ENCODE measurements around the gene LMF1. TPM values are rescaled to one million over a fixed set of nuclear protein-coding genes. Genes with fewer than 3 reads are reported as not detected.

The LMF1 gene
- total RNA-seq, 6 donors from 2014 or later: 20.3 to 147 (median 28.2) TPM

GRCh38 chr16:965487-965886 lies 5.3 kb downstream of the LMF1 start:
- no peak for DNase-seq

DNA sequence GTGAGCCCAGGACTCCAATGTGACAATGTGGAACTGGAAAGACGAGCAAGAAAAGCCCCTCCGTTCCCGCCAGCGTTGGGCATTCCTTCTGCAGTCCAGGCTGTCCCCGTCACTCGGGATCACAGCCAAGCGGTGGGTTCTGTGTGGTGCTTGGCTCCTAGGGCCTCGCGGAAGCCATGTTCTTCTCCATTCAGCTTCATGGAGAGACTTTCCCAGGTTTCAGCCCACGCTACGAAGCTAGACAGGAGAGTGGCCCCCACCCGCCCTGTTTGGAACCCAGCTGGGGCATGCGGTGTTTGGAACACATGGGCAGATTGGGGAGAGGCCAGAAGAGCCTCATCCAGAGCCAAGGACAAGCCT lies 5.8 kb downstream of the LMF1 start:
- no peak for DNase-seq
- 56 to 81% methylated on average over 13 of the region's 13 CpGs for WGBS, 2 donors

More at GRCh38 chr16:965487-965886, 5.3 kb downstream of the LMF1 start:
- Histone ChIP-seq H3K4me1 (peaks cover 13 to 32% (median 17%) of the 10 kb centered on the region in 4 donors), H3K27me3 (no peaks in the 10 kb centered on the region), H3K36me3 (peaks cover 0 to 9% (median 1%) of the 10 kb centered on the region in 4 donors), H3K9me3 (no peaks in the 10 kb centered on the region), H3K27ac (peak overlapping the region in 3 of 4 donors; percentile 73 to 83 (median 77)), H3K4me3 (no peak overlapping the region)
- ATAC-seq (ENCODE audit: low FRiP score in 2 of 2): no peak
- no peak for TF ChIP-seq POLR2AphosphoS5 (IDR thresholded peaks at IDR 0.05)
- no peak for TF ChIP-seq EP300 (IDR thresholded peaks at IDR 0.05)
- TF ChIP-seq POLR2A (IDR thresholded peaks at IDR 0.05): no peak
- TF ChIP-seq, protein P1, sequence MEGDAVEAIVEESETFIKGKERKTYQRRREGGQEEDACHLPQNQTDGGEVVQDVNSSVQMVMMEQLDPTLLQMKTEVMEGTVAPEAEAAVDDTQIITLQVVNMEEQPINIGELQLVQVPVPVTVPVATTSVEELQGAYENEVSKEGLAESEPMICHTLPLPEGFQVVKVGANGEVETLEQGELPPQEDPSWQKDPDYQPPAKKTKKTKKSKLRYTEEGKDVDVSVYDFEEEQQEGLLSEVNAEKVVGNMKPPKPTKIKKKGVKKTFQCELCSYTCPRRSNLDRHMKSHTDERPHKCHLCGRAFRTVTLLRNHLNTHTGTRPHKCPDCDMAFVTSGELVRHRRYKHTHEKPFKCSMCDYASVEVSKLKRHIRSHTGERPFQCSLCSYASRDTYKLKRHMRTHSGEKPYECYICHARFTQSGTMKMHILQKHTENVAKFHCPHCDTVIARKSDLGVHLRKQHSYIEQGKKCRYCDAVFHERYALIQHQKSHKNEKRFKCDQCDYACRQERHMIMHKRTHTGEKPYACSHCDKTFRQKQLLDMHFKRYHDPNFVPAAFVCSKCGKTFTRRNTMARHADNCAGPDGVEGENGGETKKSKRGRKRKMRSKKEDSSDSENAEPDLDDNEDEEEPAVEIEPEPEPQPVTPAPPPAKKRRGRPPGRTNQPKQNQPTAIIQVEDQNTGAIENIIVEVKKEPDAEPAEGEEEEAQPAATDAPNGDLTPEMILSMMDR (IDR thresholded peaks at IDR 0.05): no peak
- WGBS, 2 donors: 96 to 98% methylated on average over 4 of the region's 4 CpGs

DNA sequence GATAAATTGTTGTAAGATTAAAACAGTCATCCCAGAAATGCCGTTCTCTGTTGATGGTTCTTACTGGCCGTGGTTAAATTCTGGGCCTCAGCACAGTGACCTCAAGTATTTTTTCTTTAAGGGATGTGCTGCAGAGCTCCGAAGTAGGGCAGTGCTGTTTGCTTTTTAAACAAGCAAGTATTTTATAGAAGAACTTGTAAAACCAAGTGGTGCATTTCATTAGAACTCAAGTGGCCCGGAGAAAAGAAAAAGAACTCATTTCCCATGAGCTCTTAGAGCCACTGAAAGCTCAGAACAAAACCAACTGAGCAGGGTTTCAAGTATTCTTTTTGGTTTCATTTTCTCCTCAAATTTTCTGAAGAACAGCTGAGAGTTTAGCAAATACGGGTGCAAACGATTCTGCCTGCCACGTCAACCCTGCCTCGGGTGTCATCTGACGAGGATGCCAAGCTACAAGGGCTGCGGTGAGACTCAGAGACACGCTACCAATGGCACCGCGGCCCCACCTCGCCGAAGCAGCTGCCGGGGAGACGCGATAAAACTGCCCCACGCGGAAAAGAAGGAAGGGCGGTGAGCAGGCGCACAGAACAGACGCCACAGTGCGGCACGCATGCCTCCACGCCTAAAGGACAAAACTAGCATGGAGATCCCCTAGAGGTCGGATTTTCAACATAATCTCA lies 6.3 kb downstream of the LMF1 start:
- TF ChIP-seq POLR2AphosphoS5 (IDR thresholded peaks at IDR 0.05) (peak in 1 of 2 donors; percentile 18), POLR2A (IDR thresholded peaks at IDR 0.05) (peak in 1 of 4 donors; percentile 38), EP300 (IDR thresholded peaks at IDR 0.05) (no peak)
- TF ChIP-seq, protein P1 (IDR thresholded peaks at IDR 0.05): peak in 1 of 6 experiments; percentile 13
- ATAC-seq (ENCODE audit: low FRiP score in 2 of 2) (peak; percentile 45 to 78), DNase-seq (peak; percentile 56 to 84)
- WGBS, 2 donors: 60 to 69% methylated on average over 27 of the region's 27 CpGs
- no peaks in the 10 kb centered on the region for H3K9me3 ChIP-seq
- H3K36me3 ChIP-seq: peaks cover 0 to 9% (median 1%) of the 10 kb centered on the region in 4 donors
- H3K4me1 ChIP-seq: peaks cover 6 to 23% (median 9%) of the 10 kb centered on the region in 4 donors
- peak overlapping the region; percentile 73 to 83 (median 78) for H3K27ac ChIP-seq
- no peaks in the 10 kb centered on the region for H3K27me3 ChIP-seq
- H3K4me3 ChIP-seq: peak overlapping the region in 3 of 4 donors; percentile 23 to 37 (median 30)

More for the DNA sequence above, 5.8 kb downstream of the LMF1 start:
- TF ChIP-seq POLR2A (IDR thresholded peaks at IDR 0.05) (no peak), POLR2AphosphoS5 (IDR thresholded peaks at IDR 0.05) (no peak), EP300 (IDR thresholded peaks at IDR 0.05) (no peak)
- TF ChIP-seq, protein P1 (IDR thresholded peaks at IDR 0.05): no peak
- H3K36me3 ChIP-seq: peaks cover 0 to 9% (median 1%) of the 10 kb centered on the region in 4 donors
- no peaks in the 10 kb centered on the region for H3K9me3 ChIP-seq
- peak overlapping the region in 3 of 4 donors; percentile 23 to 37 (median 30) for H3K4me3 ChIP-seq
- peak overlapping the region; percentile 73 to 83 (median 78) for H3K27ac ChIP-seq
- H3K27me3 ChIP-seq: no peaks in the 10 kb centered on the region
- ATAC-seq (ENCODE audit: low FRiP score in 2 of 2): peak; percentile 4 to 10
- peaks cover 11 to 28% (median 14%) of the 10 kb centered on the region in 4 donors for H3K4me1 ChIP-seq

DNA sequence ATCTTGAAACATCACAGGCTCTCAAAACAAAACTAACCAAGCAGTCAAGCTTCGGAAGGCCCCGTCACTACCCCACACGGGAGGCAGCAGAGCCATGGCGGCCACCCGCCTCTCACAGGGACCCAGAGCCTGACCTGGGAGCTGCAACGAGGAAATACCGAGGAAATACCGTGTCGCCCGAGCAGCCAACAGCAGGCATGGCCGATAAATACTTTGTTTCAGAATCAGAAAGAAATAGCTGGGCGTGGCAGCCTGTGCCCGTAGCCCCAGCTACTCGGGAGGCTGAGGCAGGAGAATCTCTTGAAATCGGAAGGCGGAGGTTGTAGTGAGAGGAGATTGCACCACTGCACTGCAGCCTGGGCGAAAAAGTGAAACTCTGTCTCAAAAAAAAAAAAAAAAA lies 6.9 kb downstream of the LMF1 start:
- peaks cover 3 to 17% (median 6%) of the 10 kb centered on the region in 4 donors for H3K4me1 ChIP-seq
- peaks cover 0 to 9% (median 1%) of the 10 kb centered on the region in 4 donors for H3K36me3 ChIP-seq
- TF ChIP-seq POLR2A (IDR thresholded peaks at IDR 0.05) (no peak), POLR2AphosphoS5 (IDR thresholded peaks at IDR 0.05) (no peak), EP300 (IDR thresholded peaks at IDR 0.05) (no peak)
- TF ChIP-seq, protein P1 (IDR thresholded peaks at IDR 0.05): no peak
- 56 to 71% methylated on average over 17 of the region's 17 CpGs for WGBS, 2 donors
- H3K9me3 ChIP-seq: no peaks in the 10 kb centered on the region
- H3K4me3 ChIP-seq: peak overlapping the region in 3 of 4 donors; percentile 23 to 37 (median 30)
- ATAC-seq (ENCODE audit: low FRiP score in 2 of 2): no peak
- H3K27me3 ChIP-seq: no peaks in the 10 kb centered on the region
- DNase-seq: no peak
- H3K27ac ChIP-seq: peak overlapping the region; percentile 73 to 83 (median 78)

Measured in upper lobe of left lung (tissue), 6 donors.